Fibroblast of lung (primary cell): ENCODE results near the gene DMXL1. TPM values are rescaled to one million over a fixed set of nuclear protein-coding genes. Genes with fewer than 3 reads are reported as not detected.

Experiments
- DNase-seq, 2 donors: peaks; one replicate each; pipeline versions ENCODE4 v3.0.0 to v3.0.0-alpha.2; 2010; ENCODE audit warnings: low read depth in 2 of 2
- H2AFZ ChIP-seq: 2 replicates; pipeline ENCODE4 v1.5.1; 2012; ENCODE audit warnings: low read length, control low read depth, inconsistent platforms
- H3K27ac ChIP-seq: 2 replicates; pipeline ENCODE4 v1.5.1; 2011; ENCODE audit warnings: low read length, control low read depth; ENCODE audit not compliant: insufficient read depth
- H3K27me3 ChIP-seq: 2 replicates; pipeline ENCODE4 v1.5.1; 2011; ENCODE audit warnings: mild to moderate bottlenecking, low read length; ENCODE audit not compliant: control insufficient read depth, insufficient read depth
- H3K36me3 ChIP-seq: 2 replicates; pipeline ENCODE4 v1.5.1; 2011; ENCODE audit warnings: low read length; ENCODE audit not compliant: control insufficient read depth, insufficient read depth
- H3K4me1 ChIP-seq: 2 replicates; pipeline ENCODE4 v1.5.1; 2011; ENCODE audit warnings: low read length; ENCODE audit not compliant: control insufficient read depth, insufficient read depth; ENCODE audit errors: extremely low read depth
- H3K4me2 ChIP-seq: 2 replicates; pipeline ENCODE4 v1.5.1; 2011; ENCODE audit warnings: low read length, control low read depth; ENCODE audit not compliant: insufficient read depth; ENCODE audit errors: extremely low read depth
- H3K4me3 ChIP-seq, 4 experiments: fragments of 200-600 bp in 1 of 4; sonication (generic) in 1 of 4; replicated peaks in 1 of 4; 2 replicates each; pipeline ENCODE4 v1.5.1; 2011 to 2016; ENCODE audit warnings: low read length in 4 of 4, low read depth in 3 of 4, mild to moderate bottlenecking in 3 of 4, control low read depth in 2 of 4, inconsistent platforms in 1 of 4, mixed read lengths in 1 of 4; ENCODE audit not compliant: insufficient read depth in 1 of 4; ENCODE audit errors: control extremely low read depth in 1 of 4
- H3K79me2 ChIP-seq: 2 replicates; pipeline ENCODE4 v1.5.1; 2012; ENCODE audit warnings: mild to moderate bottlenecking, low read length, inconsistent platforms; ENCODE audit not compliant: control insufficient read depth, insufficient read depth
- H3K9ac ChIP-seq: 2 replicates; pipeline ENCODE4 v1.5.1; 2011; ENCODE audit warnings: mild to moderate bottlenecking, low read length, control low read depth; ENCODE audit not compliant: insufficient read depth
- H3K9me3 ChIP-seq: 2 replicates; pipeline ENCODE4 v1.5.1; 2012; ENCODE audit warnings: low read depth, low read length; ENCODE audit not compliant: control insufficient read depth, insufficient read depth
- H4K20me1 ChIP-seq: 2 replicates; pipeline ENCODE4 v1.5.1; 2011; ENCODE audit warnings: low read length; ENCODE audit not compliant: control insufficient read depth, insufficient read depth; ENCODE audit errors: extremely low read depth
- CTCF ChIP-seq, 2 donors: IDR thresholded peaks in 1 of 2; conservative IDR thresholded peaks in 1 of 2; 1 replicate in 1 of 2; 2 replicates in 1 of 2; pipeline ENCODE4 v1.5.1; 2011 to 2012; ENCODE audit warnings: low read length in 2 of 2, control low read depth in 1 of 2, inconsistent platforms in 1 of 2, low read depth in 1 of 2, mild to moderate bottlenecking in 1 of 2
- EZH2 ChIP-seq: IDR thresholded peaks from 2 replicates; pipeline ENCODE4 v1.5.1; 2012; ENCODE audit warnings: low read length, control low read depth, mild to moderate bottlenecking; ENCODE audit errors: missing control alignments
- polyA plus RNA-seq, 2 donors: library from polyadenylated mRNA; depleted of rRNA in 1 of 2; stranded (reverse) in 1 of 2; unstranded in 1 of 2; fragments of >200 nt; gene quantifications; 2 replicates each; pipeline ENCODE4 v1.2.1, GENCODE V29; 2011 to 2012; ENCODE audit warnings: missing spikeins in 1 of 2
- total RNA-seq: library from RNA; depleted of rRNA; stranded (reverse); fragments of >200 nt; gene quantifications from 2 replicates; pipeline ENCODE4 v1.2.1, GENCODE V29; 2014

DMXL1 gene
- total and polyA plus RNA-seq, 2 donors (not counting 1 experiment from before 2014, with no cell fraction given), result 21.1 to 59.5 TPM

- no peak overlapping the region for H3K4me3 ChIP-seq
- H3K9ac ChIP-seq, result no peak overlapping the region
- H3K4me2 ChIP-seq, result no peak overlapping the region
- no peak overlapping the region for H2AFZ ChIP-seq
- no peak for TF ChIP-seq CTCF (conservative IDR thresholded peaks at IDR 0.05 in 1 of 2, IDR thresholded peaks at IDR 0.05 in 1 of 2; ENCODE audit: low read depth in 1 of 2, low read length in 2 of 2)
- no peak overlapping the region for H3K27ac ChIP-seq
- H3K79me2 ChIP-seq, result peaks cover 6% of the 10 kb centered on the region
- no peaks in the 10 kb centered on the region for H4K20me1 ChIP-seq
- DNase-seq, result no peak
- H3K4me1 ChIP-seq, result peaks cover 2% of the 10 kb centered on the region
- H3K9me3 ChIP-seq, result no peaks in the 10 kb centered on the region
- H3K27me3 ChIP-seq, result no peaks in the 10 kb centered on the region
- H3K36me3 ChIP-seq, result no peaks in the 10 kb centered on the region
These were observed 12.8 kb downstream of the DMXL1 start for GRCh38 chr5:119083679-119084078.

- Histone ChIP-seq H3K27ac (no peak overlapping the region), H3K9me3 (no peaks in the 10 kb centered on the region), H3K4me2 (no peak overlapping the region), H2AFZ (no peak overlapping the region), H3K4me1 (no peaks in the 10 kb centered on the region), H3K9ac (no peak overlapping the region), H3K36me3 (no peaks in the 10 kb centered on the region), H3K27me3 (no peaks in the 10 kb centered on the region), H3K79me2 (peaks cover 9% of the 10 kb centered on the region), H3K4me3 (no peak overlapping the region), H4K20me1 (no peaks in the 10 kb centered on the region)
- no peak for DNase-seq
- TF ChIP-seq CTCF (conservative IDR thresholded peaks at IDR 0.05 in 1 of 2, IDR thresholded peaks at IDR 0.05 in 1 of 2; ENCODE audit: low read depth in 1 of 2, low read length in 2 of 2) (no peak), EZH2 (no peak)
These were observed 17.6 kb downstream of the DMXL1 start for GRCh38 chr5:119088438-119088837.

- H3K79me2 ChIP-seq, result peaks cover 9% of the 10 kb centered on the region
- no peaks in the 10 kb centered on the region for H3K36me3 ChIP-seq
- DNase-seq, result no peak
These were observed 24.7 kb downstream of the DMXL1 start for GRCh38 chr5:119095611-119096010.

More at GRCh38 chr5:119095611-119096010, 24.7 kb downstream of the DMXL1 start:
- no peak overlapping the region for H3K27ac ChIP-seq
- no peak overlapping the region for H3K4me3 ChIP-seq
- H3K9ac ChIP-seq, result no peak overlapping the region
- no peak overlapping the region for H2AFZ ChIP-seq
- H3K27me3 ChIP-seq, result no peaks in the 10 kb centered on the region
- H3K4me1 ChIP-seq, result no peaks in the 10 kb centered on the region
- H3K4me2 ChIP-seq, result no peak overlapping the region
- no peaks in the 10 kb centered on the region for H3K9me3 ChIP-seq
- TF ChIP-seq EZH2, result no peak
- TF ChIP-seq CTCF (conservative IDR thresholded peaks at IDR 0.05 in 1 of 2, IDR thresholded peaks at IDR 0.05 in 1 of 2; ENCODE audit: low read depth in 1 of 2, low read length in 2 of 2), result no peak
- H4K20me1 ChIP-seq, result no peaks in the 10 kb centered on the region
